ENCODE measurements around the gene ATAD2B.
"Not testable (repeated sequence)": the region's sequence is repeated elsewhere in the genome, so short reads cannot be mapped to it uniquely, and the experiment has no call there.

Gene ATAD2B

GRCh38 chr2:23746141-23746863 lies 180.6 kb downstream of the ATAD2B start:
- Histone ChIP-seq H3K9me3 (ENCODE audit: control insufficient read depth in 2 of 2, low read length in 2 of 2) (no peaks in the 10 kb centered on the region), H3K27me3 (ENCODE audit: control insufficient read depth in 1 of 2, insufficient read depth in 2 of 2, low read length in 2 of 2) (no peaks in the 10 kb centered on the region), H3K36me3 (ENCODE audit: control insufficient read depth in 2 of 2, insufficient read depth in 2 of 2, low read length in 2 of 2) (peaks cover 3 to 4% of the 10 kb centered on the region in 2 donors), H3K4me1 (ENCODE audit: control insufficient read depth, insufficient read depth, low read length) (no peaks in the 10 kb centered on the region), H3K27ac (ENCODE audit: low read length) (no peak overlapping the region), H3K9ac (ENCODE audit: low read length in 2 of 2) (no peak overlapping the region), H3K4me3 (ENCODE audit: low read length in 2 of 2) (no peak overlapping the region)

GRCh38 chr2:23745726-23746105 lies 181.2 kb downstream of the ATAD2B start:
- peaks cover 2 to 3% of the 10 kb centered on the region in 2 donors for H3K36me3 ChIP-seq (ENCODE audit: control insufficient read depth in 2 of 2, insufficient read depth in 2 of 2, low read length in 2 of 2)

GRCh38 chr2:23745068-23745725 lies 181.7 kb downstream of the ATAD2B start:
- Histone ChIP-seq H3K36me3 (ENCODE audit: control insufficient read depth in 2 of 2, insufficient read depth in 2 of 2, low read length in 2 of 2) (peaks cover 0 to under 1% of the 10 kb centered on the region in 2 donors), H3K27me3 (ENCODE audit: control insufficient read depth in 1 of 2, insufficient read depth in 2 of 2, low read length in 2 of 2) (no peaks in the 10 kb centered on the region), H3K27ac (ENCODE audit: low read length) (no peak overlapping the region), H3K9ac (ENCODE audit: low read length in 2 of 2) (no peak overlapping the region), H3K4me1 (ENCODE audit: control insufficient read depth, insufficient read depth, low read length) (no peaks in the 10 kb centered on the region), H3K4me3 (ENCODE audit: low read length in 2 of 2) (no peak overlapping the region), H3K9me3 (ENCODE audit: control insufficient read depth in 2 of 2, low read length in 2 of 2) (no peaks in the 10 kb centered on the region)

More at GRCh38 chr2:23745726-23746105, 181.2 kb downstream of the ATAD2B start:
- Histone ChIP-seq H3K27ac (ENCODE audit: low read length) (no peak overlapping the region), H3K4me3 (ENCODE audit: low read length in 2 of 2) (no peak overlapping the region), H3K4me1 (ENCODE audit: control insufficient read depth, insufficient read depth, low read length) (no peaks in the 10 kb centered on the region), H3K27me3 (ENCODE audit: control insufficient read depth in 1 of 2, insufficient read depth in 2 of 2, low read length in 2 of 2) (no peaks in the 10 kb centered on the region), H3K9me3 (ENCODE audit: control insufficient read depth in 2 of 2, low read length in 2 of 2) (no peaks in the 10 kb centered on the region), H3K9ac (ENCODE audit: low read length in 2 of 2) (no peak overlapping the region)

GRCh38 chr2:23736783-23737182 lies 190.1 kb downstream of the ATAD2B start:
- H3K27ac ChIP-seq (ENCODE audit: low read length); H3K9me3 ChIP-seq (ENCODE audit: control insufficient read depth in 2 of 2, low read length in 2 of 2); H3K9ac ChIP-seq (ENCODE audit: low read length in 2 of 2); H3K36me3 ChIP-seq (ENCODE audit: control insufficient read depth in 2 of 2, insufficient read depth in 2 of 2, low read length in 2 of 2); H3K27me3 ChIP-seq (ENCODE audit: control insufficient read depth in 1 of 2, insufficient read depth in 2 of 2, low read length in 2 of 2); H3K4me1 ChIP-seq (ENCODE audit: control insufficient read depth, insufficient read depth, low read length); H3K4me3 ChIP-seq (ENCODE audit: low read length in 2 of 2): not testable (repeated sequence)

- no peaks in the 10 kb centered on the region for H3K4me1 ChIP-seq (ENCODE audit: control insufficient read depth, insufficient read depth, low read length)
- H3K27ac ChIP-seq (ENCODE audit: low read length), result no peak overlapping the region
- H3K27me3 ChIP-seq (ENCODE audit: control insufficient read depth in 1 of 2, insufficient read depth in 2 of 2, low read length in 2 of 2), result no peaks in the 10 kb centered on the region
- no peak overlapping the region for H3K4me3 ChIP-seq (ENCODE audit: low read length in 2 of 2)
- no peaks in the 10 kb centered on the region for H3K9me3 ChIP-seq (ENCODE audit: control insufficient read depth in 2 of 2, low read length in 2 of 2)
- no peak overlapping the region for H3K9ac ChIP-seq (ENCODE audit: low read length in 2 of 2)
- peaks cover 2% of the 10 kb centered on the region in 2 donors for H3K36me3 ChIP-seq (ENCODE audit: control insufficient read depth in 2 of 2, insufficient read depth in 2 of 2, low read length in 2 of 2)
Measured at GRCh38 chr2:23734416-23734815, 192.5 kb downstream of the ATAD2B start.

- not testable (repeated sequence) for H3K9ac ChIP-seq (ENCODE audit: low read length in 2 of 2); H3K9me3 ChIP-seq (ENCODE audit: control insufficient read depth in 2 of 2, low read length in 2 of 2); H3K27me3 ChIP-seq (ENCODE audit: control insufficient read depth in 1 of 2, insufficient read depth in 2 of 2, low read length in 2 of 2); H3K27ac ChIP-seq (ENCODE audit: low read length); H3K4me3 ChIP-seq (ENCODE audit: low read length in 2 of 2); H3K36me3 ChIP-seq (ENCODE audit: control insufficient read depth in 2 of 2, insufficient read depth in 2 of 2, low read length in 2 of 2); H3K4me1 ChIP-seq (ENCODE audit: control insufficient read depth, insufficient read depth, low read length)
Measured at GRCh38 chr2:23723029-23723428, 203.9 kb downstream of the ATAD2B start.

GRCh38 chr2:23722255-23722654 lies 204.7 kb downstream of the ATAD2B start:
- H3K9ac ChIP-seq (ENCODE audit: low read length in 2 of 2), result no peak overlapping the region
- H3K27ac ChIP-seq (ENCODE audit: low read length), result no peak overlapping the region
- H3K9me3 ChIP-seq (ENCODE audit: control insufficient read depth in 2 of 2, low read length in 2 of 2), result peaks cover 0 to 6% of the 10 kb centered on the region in 2 donors

GRCh38 chr2:23721454-23721826 lies 205.5 kb downstream of the ATAD2B start:
- H3K9me3 ChIP-seq (ENCODE audit: control insufficient read depth in 2 of 2, low read length in 2 of 2), result peaks cover 0 to 6% of the 10 kb centered on the region in 2 donors
- H3K9ac ChIP-seq (ENCODE audit: low read length in 2 of 2), result no peak overlapping the region
- no peak overlapping the region for H3K4me3 ChIP-seq (ENCODE audit: low read length in 2 of 2)
- H3K27ac ChIP-seq (ENCODE audit: low read length), result no peak overlapping the region
- H3K27me3 ChIP-seq (ENCODE audit: control insufficient read depth in 1 of 2, insufficient read depth in 2 of 2, low read length in 2 of 2), result no peaks in the 10 kb centered on the region
- H3K4me1 ChIP-seq (ENCODE audit: control insufficient read depth, insufficient read depth, low read length), result peaks cover 10% of the 10 kb centered on the region
- no peaks in the 10 kb centered on the region for H3K36me3 ChIP-seq (ENCODE audit: control insufficient read depth in 2 of 2, insufficient read depth in 2 of 2, low read length in 2 of 2)

More at GRCh38 chr2:23722255-23722654, 204.7 kb downstream of the ATAD2B start:
- peaks cover 10% of the 10 kb centered on the region for H3K4me1 ChIP-seq (ENCODE audit: control insufficient read depth, insufficient read depth, low read length)
- no peaks in the 10 kb centered on the region for H3K36me3 ChIP-seq (ENCODE audit: control insufficient read depth in 2 of 2, insufficient read depth in 2 of 2, low read length in 2 of 2)
- no peaks in the 10 kb centered on the region for H3K27me3 ChIP-seq (ENCODE audit: control insufficient read depth in 1 of 2, insufficient read depth in 2 of 2, low read length in 2 of 2)
- no peak overlapping the region for H3K4me3 ChIP-seq (ENCODE audit: low read length in 2 of 2)

GRCh38 chr2:23720705-23721453 lies 206.0 kb downstream of the ATAD2B start:
- H3K9me3 ChIP-seq (ENCODE audit: control insufficient read depth in 2 of 2, low read length in 2 of 2), result peaks cover 0 to 6% of the 10 kb centered on the region in 2 donors
- no peak overlapping the region for H3K27ac ChIP-seq (ENCODE audit: low read length)
- no peaks in the 10 kb centered on the region for H3K27me3 ChIP-seq (ENCODE audit: control insufficient read depth in 1 of 2, insufficient read depth in 2 of 2, low read length in 2 of 2)
- no peak overlapping the region for H3K9ac ChIP-seq (ENCODE audit: low read length in 2 of 2)
- no peaks in the 10 kb centered on the region for H3K36me3 ChIP-seq (ENCODE audit: control insufficient read depth in 2 of 2, insufficient read depth in 2 of 2, low read length in 2 of 2)
- H3K4me3 ChIP-seq (ENCODE audit: low read length in 2 of 2), result no peak overlapping the region
- H3K4me1 ChIP-seq (ENCODE audit: control insufficient read depth, insufficient read depth, low read length), result peaks cover 10% of the 10 kb centered on the region

- no peaks in the 10 kb centered on the region for H3K36me3 ChIP-seq (ENCODE audit: control insufficient read depth in 2 of 2, insufficient read depth in 2 of 2, low read length in 2 of 2)
- H3K4me3 ChIP-seq (ENCODE audit: low read length in 2 of 2), result no peak overlapping the region
- H3K9ac ChIP-seq (ENCODE audit: low read length in 2 of 2), result no peak overlapping the region
- no peak overlapping the region for H3K27ac ChIP-seq (ENCODE audit: low read length)
- H3K27me3 ChIP-seq (ENCODE audit: control insufficient read depth in 1 of 2, insufficient read depth in 2 of 2, low read length in 2 of 2), result no peaks in the 10 kb centered on the region
- H3K4me1 ChIP-seq (ENCODE audit: control insufficient read depth, insufficient read depth, low read length), result peaks cover 10% of the 10 kb centered on the region
- H3K9me3 ChIP-seq (ENCODE audit: control insufficient read depth in 2 of 2, low read length in 2 of 2), result peaks cover 0 to 6% of the 10 kb centered on the region in 2 donors
Measured at GRCh38 chr2:23719716-23720115, 207.2 kb downstream of the ATAD2B start.
